HG03378 (cell line): ENCODE results near the gene CSNK1E.

ENCODE experiments used
- ATAC-seq: cut with Tn5 transposase; IDR thresholded peaks from one replicate; pipeline ENCODE4 v1.9.1; 2021; ENCODE audit warnings: mild to moderate bottlenecking, moderate library complexity; ENCODE audit not compliant: unreplicated experiment

Gene CSNK1E

DNA sequence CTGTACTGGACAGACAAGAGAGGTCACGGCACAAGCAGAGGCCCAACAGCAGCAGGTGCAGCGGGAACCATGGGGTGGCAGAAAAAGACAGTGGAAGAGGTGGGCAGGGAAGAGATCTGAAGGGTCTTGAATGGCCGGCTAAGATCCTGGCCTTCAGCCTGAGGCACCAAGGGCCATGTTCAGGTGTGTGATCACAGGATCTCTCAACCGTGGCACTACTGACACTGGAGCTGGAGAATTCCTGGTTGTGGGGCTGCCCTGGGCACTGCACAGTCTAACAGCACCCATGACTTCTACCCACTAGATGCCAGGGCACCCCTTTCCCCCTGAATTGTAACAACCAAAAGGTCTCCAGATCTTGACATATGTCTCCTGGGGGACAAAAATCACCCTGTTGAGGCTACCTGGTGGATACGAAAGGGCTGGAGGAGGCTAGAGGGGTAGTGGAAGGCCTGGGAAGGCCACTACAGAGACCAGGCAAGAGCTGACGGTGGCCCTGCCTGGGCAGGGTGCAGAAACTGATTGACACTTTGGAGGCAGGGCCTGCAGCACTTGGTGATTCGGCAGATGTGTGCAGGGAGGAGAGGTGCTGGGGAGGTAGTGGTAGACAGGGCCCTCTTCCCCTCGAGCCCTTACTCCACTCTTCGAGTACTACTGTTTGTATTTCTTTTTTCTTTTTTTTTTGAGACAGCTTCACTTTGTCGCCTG is 8.3 kb downstream of the CSNK1E start:
- ATAC-seq, result no peak

GRCh38 chr22:38305471-38306448 is 11.5 kb downstream of the CSNK1E start:
- peak; percentile 63 for ATAC-seq

GRCh38 chr22:38304526-38304925 is 12.7 kb downstream of the CSNK1E start:
- ATAC-seq, result no peak

- no peak for ATAC-seq
These were observed 13.3 kb downstream of the CSNK1E start for GRCh38 chr22:38303974-38304373.

DNA sequence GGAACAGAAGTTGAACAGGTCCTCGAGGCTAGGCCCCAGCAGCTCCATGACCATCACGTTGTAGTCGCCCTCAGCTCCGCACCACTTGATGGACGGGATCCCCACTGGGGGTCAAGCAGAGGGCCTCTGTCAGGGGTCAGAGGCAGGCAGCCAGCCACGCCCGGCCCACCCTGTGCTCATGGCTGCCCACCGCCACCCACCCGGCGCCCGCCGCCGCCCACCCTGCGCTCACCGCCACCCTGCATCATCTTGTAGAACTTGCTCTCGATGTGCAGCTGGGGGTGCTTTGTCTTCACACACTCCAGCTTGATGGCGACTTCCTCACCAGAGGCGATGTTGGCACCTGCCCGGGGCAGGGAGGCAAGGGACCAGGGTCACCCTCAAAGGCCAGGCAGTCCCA is 14.3 kb downstream of the CSNK1E start:
- no peak for ATAC-seq

DNA sequence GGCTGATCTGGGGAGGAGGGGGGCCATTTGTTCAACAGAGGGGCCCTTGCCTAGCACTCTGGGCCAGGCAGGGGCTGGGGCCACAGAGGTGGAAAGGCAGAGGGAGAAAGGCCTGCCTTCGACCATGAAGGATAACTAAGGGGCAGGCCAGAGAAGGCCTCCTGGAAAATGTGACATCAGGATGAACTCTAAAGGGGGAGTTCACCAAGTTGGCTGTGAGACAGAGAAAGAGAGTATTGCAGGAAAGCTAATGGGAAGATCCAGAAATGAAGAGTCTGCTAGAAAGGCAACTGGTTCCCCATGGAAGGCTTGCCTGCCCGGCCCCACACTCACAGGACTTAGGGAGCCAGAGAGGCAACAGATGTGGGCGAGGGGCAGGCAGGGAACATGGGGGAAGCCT is 16.3 kb downstream of the CSNK1E start:
- no peak for ATAC-seq

GRCh38 chr22:38300197-38300945 is 16.9 kb downstream of the CSNK1E start:
- ATAC-seq, result no peak

GRCh38 chr22:38299770-38300102 is 17.5 kb downstream of the CSNK1E start:
- no peak for ATAC-seq

DNA sequence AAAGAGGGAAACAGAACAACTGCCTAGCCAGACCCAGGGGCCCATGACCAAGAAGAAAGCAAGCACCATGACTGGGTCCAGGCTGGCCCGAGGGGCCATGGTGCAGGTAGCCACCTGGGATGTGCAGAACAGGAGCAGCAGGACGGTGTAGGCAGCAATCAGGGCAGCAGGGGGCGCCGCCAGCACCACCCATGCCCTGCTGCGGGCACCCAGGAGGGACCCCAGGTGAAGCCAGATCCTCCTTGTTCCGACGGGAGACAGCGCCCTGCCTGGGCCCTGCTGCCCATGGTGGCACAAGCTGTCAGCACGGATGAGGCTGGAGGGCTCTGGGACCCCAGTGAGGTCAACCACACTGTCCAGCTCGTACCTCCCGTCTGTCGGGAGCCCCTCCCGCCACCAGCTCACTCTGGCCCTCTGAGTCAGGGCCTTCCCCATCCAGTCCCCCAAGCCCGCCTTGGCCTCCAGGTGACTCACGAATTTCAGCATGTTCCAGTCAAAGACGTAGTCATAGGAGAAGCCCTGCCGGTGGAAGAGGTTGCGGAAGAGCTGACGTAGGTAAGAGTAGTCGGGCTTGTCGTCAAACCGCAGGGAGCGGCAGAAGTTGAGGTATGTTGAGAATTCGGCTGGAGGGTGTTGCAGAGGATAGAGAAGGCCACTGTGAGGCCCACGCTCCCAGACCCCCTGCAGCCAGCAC is 18.8 kb downstream of the CSNK1E start:
- ATAC-seq, result no peak

- no peak for ATAC-seq
These were observed 20.9 kb downstream of the CSNK1E start for GRCh38 chr22:38296372-38296771.

- no peak for ATAC-seq
These were observed 21.4 kb downstream of the CSNK1E start for GRCh38 chr22:38295863-38296262.

DNA sequence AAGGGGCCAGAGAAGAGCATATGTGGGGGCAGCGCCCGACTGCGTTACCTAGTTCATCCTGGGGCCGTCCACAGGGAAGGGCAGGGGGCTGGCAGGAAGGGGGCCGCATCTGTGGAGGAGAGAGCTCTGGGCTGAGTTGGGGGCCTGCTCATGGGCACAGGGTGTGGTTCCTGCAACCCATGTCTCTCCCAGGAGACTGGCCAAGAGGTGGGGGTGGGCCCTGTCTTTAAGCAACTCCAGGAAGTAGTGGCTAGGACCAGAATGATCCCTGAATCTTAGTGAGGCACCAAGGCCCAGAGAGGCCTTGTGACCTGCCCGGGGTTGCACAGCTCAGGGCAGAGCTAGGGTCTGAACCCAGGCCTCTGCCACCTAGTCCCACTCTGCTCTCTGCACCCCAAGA is 21.9 kb downstream of the CSNK1E start:
- ATAC-seq, result no peak

- no peak for ATAC-seq
These were observed 23.0 kb downstream of the CSNK1E start for GRCh38 chr22:38294193-38294592.

DNA sequence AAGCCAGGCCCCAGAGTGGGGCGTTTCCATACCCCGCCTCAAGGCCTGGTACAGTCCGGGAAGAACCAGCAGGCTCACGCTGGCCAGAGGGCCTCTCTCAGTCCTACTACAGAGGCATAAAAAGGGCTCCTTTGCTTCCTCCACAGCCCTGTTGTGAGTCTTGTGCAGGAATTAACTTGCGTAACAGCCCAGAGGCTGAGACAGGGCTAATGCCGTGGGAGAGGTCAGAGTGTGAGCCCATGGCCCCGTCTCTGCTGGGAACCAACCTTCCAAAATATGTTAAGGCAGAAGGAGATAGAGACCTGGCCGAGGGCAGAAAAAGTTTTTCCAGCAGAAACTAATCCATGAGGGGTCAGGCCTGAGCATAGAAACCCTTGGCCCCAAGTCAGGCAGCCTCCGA is 24.5 kb downstream of the CSNK1E start:
- no peak for ATAC-seq

DNA sequence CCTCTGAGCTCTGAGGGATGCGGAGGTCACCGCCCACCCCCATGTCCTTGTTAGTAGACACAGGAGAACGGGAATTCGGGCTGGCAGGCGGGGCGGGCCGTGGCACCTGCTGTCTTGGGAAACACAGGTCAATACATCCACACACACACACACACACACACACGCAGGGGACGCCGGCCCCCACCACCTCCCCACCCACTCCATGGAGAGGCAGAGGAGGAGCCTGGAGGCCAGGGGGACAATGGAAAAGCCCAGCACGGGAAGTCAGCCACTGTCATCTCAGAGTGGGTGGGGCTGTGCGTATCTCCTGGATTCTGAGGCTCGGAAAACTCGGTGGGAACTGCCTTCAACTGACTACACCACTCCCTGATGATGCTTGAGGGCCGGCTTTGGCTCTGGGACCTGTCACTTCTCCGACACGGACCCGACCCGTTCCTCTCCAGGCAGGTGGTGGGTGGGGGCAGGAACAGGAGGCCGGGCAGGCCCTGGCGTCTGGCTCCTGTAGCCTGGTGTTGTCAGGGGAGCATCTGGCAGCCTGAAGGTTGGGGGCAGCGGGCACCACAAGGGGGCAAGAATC is 25.9 kb downstream of the CSNK1E start:
- no peak for ATAC-seq

- no peak for ATAC-seq
These were observed 26.9 kb downstream of the CSNK1E start for GRCh38 chr22:38290347-38290746.

- ATAC-seq, result no peak
These were observed 27.6 kb downstream of the CSNK1E start for GRCh38 chr22:38289583-38290082.

DNA sequence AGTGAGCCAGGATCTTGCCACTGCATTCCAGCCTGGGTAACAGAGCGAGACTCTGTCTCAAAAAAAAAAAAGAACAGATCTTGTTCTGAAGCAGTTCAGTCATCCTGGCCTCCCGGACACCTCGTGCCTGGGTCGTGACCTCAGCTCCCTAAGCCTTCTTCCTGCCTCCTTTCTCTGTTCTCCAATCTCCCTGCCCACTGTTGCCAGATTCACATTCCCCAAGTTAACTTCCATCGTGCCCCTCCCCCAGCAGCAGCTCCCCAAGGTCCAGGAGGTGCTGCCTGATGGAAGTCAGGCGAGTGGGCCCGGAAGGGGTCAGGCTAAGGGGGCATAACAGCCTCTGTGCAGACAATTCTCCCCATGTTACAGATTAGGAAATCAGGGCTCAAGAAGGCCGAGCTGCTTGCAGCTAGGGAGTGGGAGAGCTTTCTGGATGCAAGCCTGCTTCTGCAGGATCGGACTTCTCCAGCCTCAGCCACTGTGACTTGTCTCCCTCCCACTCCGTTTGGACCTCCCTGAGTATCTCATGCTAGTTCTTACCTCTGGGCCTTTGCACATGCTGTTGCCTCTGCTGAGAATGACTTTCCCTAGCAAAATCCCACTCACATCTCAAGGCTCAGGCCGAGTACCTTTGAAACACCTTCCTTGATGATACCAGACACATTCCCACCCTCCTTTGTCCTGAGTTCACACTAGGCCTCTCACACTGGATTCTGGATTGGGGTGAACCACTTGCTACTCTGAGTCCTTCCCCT is 30.1 kb downstream of the CSNK1E start:
- ATAC-seq, result no peak

DNA sequence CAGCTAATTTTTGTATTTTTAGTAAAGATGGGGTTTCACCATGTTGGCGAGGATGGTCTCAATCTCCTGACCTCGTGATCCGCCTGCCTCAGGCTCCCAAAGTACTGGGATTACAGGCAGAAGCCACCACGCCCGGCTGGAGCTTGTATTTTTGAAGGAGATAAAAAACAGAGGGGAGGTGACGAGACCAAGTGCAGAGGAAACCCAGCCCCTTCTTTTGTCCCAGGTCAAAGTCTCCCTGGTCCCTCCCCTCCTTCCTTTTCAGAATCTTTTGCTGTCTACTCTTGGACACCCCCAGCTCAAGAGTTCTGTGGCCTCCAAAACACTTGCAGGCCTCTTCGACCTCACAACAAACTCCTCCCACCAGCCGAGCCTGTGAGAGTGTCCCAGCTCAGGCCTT is 32.2 kb downstream of the CSNK1E start:
- ATAC-seq, result no peak

GRCh38 chr22:38284042-38284402 is 33.2 kb downstream of the CSNK1E start:
- ATAC-seq, result no peak
